Measurements from ENCODE around the gene GMDS.

DNA sequence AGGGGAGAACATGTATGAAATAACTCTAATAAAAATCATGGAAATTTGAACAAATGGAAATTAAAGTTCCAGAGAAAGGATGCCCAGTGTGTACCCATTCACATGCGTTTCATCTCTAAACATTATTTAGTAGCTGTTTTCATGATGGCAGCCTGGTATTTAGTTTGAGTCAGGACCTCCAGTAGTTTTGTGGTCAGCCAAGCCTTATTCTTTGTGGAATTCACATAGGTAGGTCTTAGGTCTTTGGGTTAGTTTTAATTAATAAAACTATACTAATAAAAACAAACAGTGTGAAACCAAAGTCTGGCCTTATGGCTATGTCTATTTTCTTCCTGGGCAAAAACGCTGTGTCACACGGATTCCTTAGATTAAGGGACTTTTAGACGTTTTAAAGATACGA lies 497.9 kb downstream of the GMDS start:
- TF ChIP-seq EZH2 (IDR thresholded peaks at IDR 0.05; ENCODE audit: low read depth, unreplicated experiment), result no peak
- TF ChIP-seq, protein P1, sequence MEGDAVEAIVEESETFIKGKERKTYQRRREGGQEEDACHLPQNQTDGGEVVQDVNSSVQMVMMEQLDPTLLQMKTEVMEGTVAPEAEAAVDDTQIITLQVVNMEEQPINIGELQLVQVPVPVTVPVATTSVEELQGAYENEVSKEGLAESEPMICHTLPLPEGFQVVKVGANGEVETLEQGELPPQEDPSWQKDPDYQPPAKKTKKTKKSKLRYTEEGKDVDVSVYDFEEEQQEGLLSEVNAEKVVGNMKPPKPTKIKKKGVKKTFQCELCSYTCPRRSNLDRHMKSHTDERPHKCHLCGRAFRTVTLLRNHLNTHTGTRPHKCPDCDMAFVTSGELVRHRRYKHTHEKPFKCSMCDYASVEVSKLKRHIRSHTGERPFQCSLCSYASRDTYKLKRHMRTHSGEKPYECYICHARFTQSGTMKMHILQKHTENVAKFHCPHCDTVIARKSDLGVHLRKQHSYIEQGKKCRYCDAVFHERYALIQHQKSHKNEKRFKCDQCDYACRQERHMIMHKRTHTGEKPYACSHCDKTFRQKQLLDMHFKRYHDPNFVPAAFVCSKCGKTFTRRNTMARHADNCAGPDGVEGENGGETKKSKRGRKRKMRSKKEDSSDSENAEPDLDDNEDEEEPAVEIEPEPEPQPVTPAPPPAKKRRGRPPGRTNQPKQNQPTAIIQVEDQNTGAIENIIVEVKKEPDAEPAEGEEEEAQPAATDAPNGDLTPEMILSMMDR (conservative IDR thresholded peaks at IDR 0.05; ENCODE audit: low read depth in 2 of 2), result no peak
